Stimulated activated CD8-positive, alpha-beta memory T cell treated with anti-CD3 and anti-CD28 coated beads, Interleukin-4, amount 100 ng/mL, for 24 hours (primary cell): ENCODE data around the gene DHH.
A peak's percentile ranks its signal among the peaks of the same experiment; 100 is the strongest.
"Not testable (repeated sequence)": the region's sequence is repeated elsewhere in the genome, so short reads cannot be mapped to it uniquely, and the experiment has no call there.

Source experiments
- DNase-seq: peaks from one replicate; pipeline ENCODE4 v3.0.0-alpha.2; 2020; ENCODE audit warnings: low read depth

DHH gene

GRCh38 chr12:49069507-49070346, 24.9 kb downstream of the DHH start, which contains the start of gene RHEBL1:
TSS of gene RHEBL1 (minus strand) at chr12:49069979. CDS start at chr12:49069785, 194 bp downstream.
- DNase-seq, result peak; percentile 98

- no peak for DNase-seq
Measured at GRCh38 chr12:49068879-49069506, 25.6 kb downstream of the DHH start.

- no peak for DNase-seq
Measured at GRCh38 chr12:49066120-49066519, 28.5 kb downstream of the DHH start.

- no peak for DNase-seq
Measured at GRCh38 chr12:49064767-49065152, 29.8 kb downstream of the DHH start.

- not testable (repeated sequence) for DNase-seq
Measured at GRCh38 chr12:49061916-49062315, 32.7 kb downstream of the DHH start.

GRCh38 chr12:49061157-49061650, 33.4 kb downstream of the DHH start:
- no peak for DNase-seq

- peak; percentile 84 for DNase-seq
Measured at GRCh38 chr12:49060237-49061156, 34.1 kb downstream of the DHH start, which contains the start of gene KMT2D. TSS of gene KMT2D (minus strand) at chr12:49060794. CDS start at chr12:49055324, 5,470 bp downstream.

- no peak for DNase-seq
Measured at GRCh38 chr12:49059299-49060171, 35.1 kb downstream of the DHH start.

GRCh38 chr12:49059045-49059298, 35.6 kb downstream of the DHH start:
- DNase-seq, result no peak

- no peak for DNase-seq
Measured at GRCh38 chr12:49058366-49059044, 36.1 kb downstream of the DHH start.

- no peak for DNase-seq
Measured at GRCh38 chr12:49057888-49058287, 36.7 kb downstream of the DHH start.

GRCh38 chr12:49055978-49056754, 38.4 kb downstream of the DHH start:
- DNase-seq, result no peak

- DNase-seq, result no peak
Measured at GRCh38 chr12:49055092-49055491, 39.5 kb downstream of the DHH start.

GRCh38 chr12:49054524-49054923, 40.1 kb downstream of the DHH start:
- no peak for DNase-seq

- no peak for DNase-seq
Measured at GRCh38 chr12:49054096-49054495, 40.5 kb downstream of the DHH start.

GRCh38 chr12:49052451-49053208, 42.0 kb downstream of the DHH start:
- no peak for DNase-seq

- DNase-seq, result no peak
Measured at GRCh38 chr12:49051777-49052438, 42.7 kb downstream of the DHH start.

- no peak for DNase-seq
Measured at GRCh38 chr12:49051373-49051764, 43.2 kb downstream of the DHH start.
